Measurements from ENCODE around the gene ABCG8.

DNA sequence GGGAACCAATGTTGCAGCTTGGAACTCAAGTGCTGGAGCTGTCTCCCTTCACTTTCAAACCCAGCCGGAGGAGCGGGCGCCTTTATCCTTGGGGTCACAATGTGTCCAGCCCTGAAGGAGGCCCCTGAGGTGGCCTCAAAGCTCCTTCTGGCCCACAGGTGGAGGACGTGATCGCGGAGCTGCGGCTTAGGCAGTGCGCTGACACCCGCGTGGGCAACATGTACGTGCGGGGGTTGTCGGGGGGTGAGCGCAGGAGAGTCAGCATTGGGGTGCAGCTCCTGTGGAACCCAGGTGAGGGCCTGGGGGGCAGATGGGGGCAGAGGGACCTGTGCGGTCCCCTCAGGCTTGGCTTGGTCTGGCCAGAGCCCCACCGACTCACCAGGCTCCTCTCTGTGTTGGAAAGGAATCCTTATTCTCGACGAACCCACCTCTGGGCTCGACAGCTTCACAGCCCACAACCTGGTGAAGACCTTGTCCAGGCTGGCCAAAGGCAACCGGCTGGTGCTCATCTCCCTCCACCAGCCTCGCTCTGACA is 13.5 kb downstream of the ABCG8 start:
- TF ChIP-seq CTCF (optimal IDR thresholded peaks at IDR 0.05 in 1 of 3, IDR thresholded peaks at IDR 0.05 in 1 of 3, conservative IDR thresholded peaks at IDR 0.05 in 1 of 3; ENCODE audit: extremely low read depth in 1 of 3, insufficient read depth in 2 of 3, low read length in 3 of 3) = no peak
- no peak for TF ChIP-seq EZH2 (IDR thresholded peaks at IDR 0.05; ENCODE audit: low read length)
